HEK293 (cell line): ENCODE data around the gene ZNF641.

Experiments used
- CTCF ChIA-PET: fragments of 350-600 bp; formaldehyde crosslinking; extraction: SDS; loops from one replicate; lab custom pipeline; 2021; ENCODE audit warnings: antibody characterized with exemption; lab: Yijun Ruan, JAX
- POLR2A ChIA-PET: fragments of 300-600 bp; formaldehyde crosslinking; extraction: SDS; loops from one replicate; lab custom pipeline; 2020; ENCODE audit warnings: antibody characterized with exemption, inconsistent platforms; lab: Yijun Ruan, JAX
- H3K27ac ChIP-seq: fragments of 200-500 bp; sonication (Bioruptor generic); 2 replicates; pipeline ENCODE4 v1.5.1; 2014; ENCODE audit warnings: low read depth, low read length, control low read depth, inconsistent platforms; ENCODE audit errors: extremely low read depth
- H3K36me3 ChIP-seq, 2 experiments: fragments of 200-500 bp in 1 of 2; sonication (Bioruptor generic) in 1 of 2; 1 replicate in 1 of 2; 2 replicates in 1 of 2; pipeline ENCODE4 v1.5.1; 2014 to 2017; ENCODE audit warnings: inconsistent platforms in 2 of 2, low read length in 2 of 2; ENCODE audit not compliant: control insufficient read depth in 2 of 2, insufficient read depth in 1 of 2
- H3K4me1 ChIP-seq: fragments of 200-500 bp; sonication (Bioruptor generic); 2 replicates; pipeline ENCODE4 v1.5.1; 2014; ENCODE audit warnings: mild to moderate bottlenecking, low read length, inconsistent platforms; ENCODE audit not compliant: control insufficient read depth, insufficient read depth
- H3K4me3 ChIP-seq: 2 replicates; pipeline ENCODE4 v1.5.1; 2011; ENCODE audit warnings: low read depth, mild to moderate bottlenecking, control low read depth, low read length, moderate library complexity
- H3K9me3 ChIP-seq: fragments of 200-500 bp; sonication (Bioruptor generic); 2 replicates; pipeline ENCODE4 v1.5.1; 2014; ENCODE audit warnings: low read depth, low read length, inconsistent platforms; ENCODE audit not compliant: control insufficient read depth, insufficient read depth
- GLIS1 ChIP-seq: fragments of 450-650 bp; formaldehyde crosslinking; IDR thresholded peaks from 2 replicates; pipeline ENCODE4 v1.5.1; 2016; ENCODE audit warnings: missing biosample characterization, missing genetic modification characterization
- GLIS2 ChIP-seq: fragments of 450-650 bp; formaldehyde crosslinking; IDR thresholded peaks from 2 replicates; pipeline ENCODE4 v1.5.1; 2016; ENCODE audit warnings: missing biosample characterization, missing genetic modification characterization
- KLF8 ChIP-seq: fragments of 450-650 bp; formaldehyde crosslinking; IDR thresholded peaks from 2 replicates; pipeline ENCODE4 v1.5.1; 2016; ENCODE audit warnings: missing biosample characterization, missing genetic modification characterization
- KLF9 ChIP-seq: fragments of 450-650 bp; formaldehyde crosslinking; IDR thresholded peaks from 2 replicates; pipeline ENCODE4 v1.5.1; 2016; ENCODE audit warnings: missing biosample characterization, missing genetic modification characterization, low read depth
- MZF1 ChIP-seq: fragments of 450-650 bp; formaldehyde crosslinking; IDR thresholded peaks from 2 replicates; pipeline ENCODE4 v1.5.1; 2017; ENCODE audit warnings: missing biosample characterization, missing genetic modification characterization, borderline replicate concordance
- PRDM1 ChIP-seq: fragments of 450-650 bp; formaldehyde crosslinking; IDR thresholded peaks from 2 replicates; pipeline ENCODE4; 2016; ENCODE audit warnings: missing biosample characterization, missing genetic modification characterization
- SP2 ChIP-seq: fragments of 450-650 bp; formaldehyde crosslinking; IDR thresholded peaks from 2 replicates; pipeline ENCODE4 v1.5.1; 2016; ENCODE audit warnings: missing biosample characterization, missing genetic modification characterization
- SP3 ChIP-seq: fragments of 450-650 bp; formaldehyde crosslinking; IDR thresholded peaks from 2 replicates; pipeline ENCODE4 v1.5.1; 2016; ENCODE audit warnings: missing biosample characterization, missing genetic modification characterization
- SP7 ChIP-seq: fragments of 450-650 bp; formaldehyde crosslinking; IDR thresholded peaks from 2 replicates; pipeline ENCODE4 v1.5.1; 2016; ENCODE audit warnings: missing biosample characterization, missing genetic modification characterization
- ZBTB21 ChIP-seq: fragments of 450-650 bp; formaldehyde crosslinking; IDR thresholded peaks from 2 replicates; pipeline ENCODE4 v1.5.1; 2017; ENCODE audit warnings: missing biosample characterization, missing genetic modification characterization
- ZBTB48 ChIP-seq: fragments of 450-650 bp; formaldehyde crosslinking; IDR thresholded peaks from 2 replicates; pipeline ENCODE4 v1.5.1; 2016; ENCODE audit warnings: missing biosample characterization, missing genetic modification characterization
- ZIC2 ChIP-seq: fragments of 450-650 bp; formaldehyde crosslinking; IDR thresholded peaks from 2 replicates; pipeline ENCODE4 v1.5.1; 2016; ENCODE audit warnings: missing biosample characterization, missing genetic modification characterization
- ZNF266 ChIP-seq: fragments of 450-650 bp; formaldehyde crosslinking; IDR thresholded peaks from 2 replicates; pipeline ENCODE4 v1.5.1; 2016; ENCODE audit warnings: missing biosample characterization, missing genetic modification characterization, low read depth
- ZNF292 ChIP-seq: fragments of 450-650 bp; formaldehyde crosslinking; IDR thresholded peaks from 2 replicates; pipeline ENCODE4 v1.5.1; 2016; ENCODE audit warnings: low read depth, missing biosample characterization, missing genetic modification characterization, borderline replicate concordance
- ZNF335 ChIP-seq: fragments of 450-650 bp; formaldehyde crosslinking; conservative IDR thresholded peaks from 2 replicates; pipeline ENCODE4 v1.5.1; 2016; ENCODE audit warnings: missing biosample characterization, missing genetic modification characterization
- ZNF394 ChIP-seq: fragments of 450-650 bp; formaldehyde crosslinking; IDR thresholded peaks from 2 replicates; pipeline ENCODE4 v1.5.1; 2016; ENCODE audit warnings: missing biosample characterization, missing genetic modification characterization, mild to moderate bottlenecking, moderate library complexity, borderline replicate concordance
- ZNF423 ChIP-seq: fragments of 450-650 bp; formaldehyde crosslinking; IDR thresholded peaks from 2 replicates; pipeline ENCODE4 v1.5.1; 2016; ENCODE audit warnings: missing biosample characterization, missing genetic modification characterization
- ZNF544 ChIP-seq: fragments of 450-650 bp; formaldehyde crosslinking; IDR thresholded peaks from 2 replicates; pipeline ENCODE4 v1.5.0; 2017; ENCODE audit warnings: missing biosample characterization, missing genetic modification characterization
- ZNF561 ChIP-seq: fragments of 450-650 bp; IDR thresholded peaks from 2 replicates; pipeline ENCODE4 v1.5.1; 2018; ENCODE audit warnings: missing biosample characterization, missing genetic modification characterization, borderline replicate concordance
- ZNF76 ChIP-seq: fragments of 450-650 bp; formaldehyde crosslinking; IDR thresholded peaks from 2 replicates; pipeline ENCODE4; 2016; ENCODE audit warnings: low read depth, missing biosample characterization, missing genetic modification characterization, borderline replicate concordance
- ZSCAN23 ChIP-seq: fragments of 450-650 bp; formaldehyde crosslinking; IDR thresholded peaks from 2 replicates; pipeline ENCODE4 v1.5.1; 2016; ENCODE audit warnings: missing biosample characterization, missing genetic modification characterization
- TF ChIP-seq, protein P1 (sequence below): fragments of 450-650 bp; formaldehyde crosslinking; IDR thresholded peaks from 2 replicates; pipeline ENCODE4 v1.5.1; 2016; ENCODE audit warnings: missing biosample characterization, missing genetic modification characterization
- TF ChIP-seq, protein P2 (sequence below): fragments of 450-650 bp; formaldehyde crosslinking; IDR thresholded peaks from 2 replicates; pipeline ENCODE4 v1.5.1; 2016; ENCODE audit warnings: missing biosample characterization, missing genetic modification characterization
- TF ChIP-seq, protein P3 (sequence below): fragments of 450-650 bp; formaldehyde crosslinking; IDR thresholded peaks from 2 replicates; pipeline ENCODE4 v1.5.1; 2016; ENCODE audit warnings: missing biosample characterization, missing genetic modification characterization
- TF ChIP-seq, protein P4 (sequence below): fragments of 450-650 bp; formaldehyde crosslinking; IDR thresholded peaks from 2 replicates; pipeline ENCODE4 v1.5.0; 2017; ENCODE audit warnings: missing biosample characterization, missing genetic modification characterization, borderline replicate concordance
- TF ChIP-seq, protein P5 (sequence below): fragments of 450-650 bp; formaldehyde crosslinking; optimal IDR thresholded peaks from 2 replicates; pipeline ENCODE3; 2016; ENCODE audit warnings: missing biosample characterization, mild to moderate bottlenecking, missing genetic modification characterization

The ZNF641 gene

DNA sequence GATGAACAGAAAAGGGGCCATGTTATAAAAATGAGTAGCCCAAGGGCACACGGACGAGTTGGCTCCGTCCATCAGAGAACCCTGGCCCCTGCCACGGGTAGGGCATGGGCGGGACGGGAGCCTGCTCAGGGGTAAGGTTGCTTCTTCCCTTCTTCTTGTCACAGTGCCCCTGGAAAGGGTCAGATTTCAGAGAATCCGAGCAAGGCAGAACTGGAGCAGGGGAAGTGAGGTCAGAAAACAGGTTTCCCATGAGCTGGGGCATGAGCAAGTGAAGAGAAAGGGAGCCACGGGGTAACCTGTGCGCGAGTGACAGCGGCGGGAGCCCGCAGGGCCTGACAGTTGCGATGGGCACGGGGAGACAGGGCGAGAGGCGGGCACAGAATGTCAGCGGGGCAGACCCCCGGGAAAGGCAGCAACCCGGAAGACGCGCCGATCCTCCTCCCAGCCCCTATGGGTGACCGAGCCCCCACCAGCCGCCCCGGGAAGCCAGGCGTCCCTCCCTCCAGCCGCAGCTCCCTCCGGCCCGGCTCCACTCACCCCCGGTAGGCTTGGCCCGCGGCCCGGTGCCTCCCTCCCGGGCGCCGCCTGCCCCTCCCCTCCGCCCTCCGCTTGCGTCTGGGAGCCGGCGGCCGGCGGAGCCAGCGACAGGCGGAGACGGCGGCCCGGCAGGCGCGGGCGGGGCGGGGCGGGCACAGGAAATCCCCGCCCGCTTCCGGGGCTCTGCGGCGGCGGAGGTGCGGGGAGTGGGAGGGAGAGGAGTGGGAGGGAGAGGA lies at the start of gene ZNF641:
Gene ZNF641 (minus strand): TSS at position 671 of the 773 bp plus-strand sequence. CDS start 2,829 bp downstream, outside the sequence.
- no peaks in the 10 kb centered on the region for H3K4me1 ChIP-seq
- ChIA-PET CTCF (no interaction called here), POLR2A (interaction anchor here (1.1 kb wide), 1 partner anchor 152 kb away, joined by 3 read pairs; no protein-coding TSS in a partner anchor)
- peaks cover 8 to 24% of the 10 kb centered on the region in 2 experiments for H3K36me3 ChIP-seq
- peak within 1 kb of the TSS; percentile 68; the same call in 1 of the 2 replicates for H3K27ac ChIP-seq
- H3K9me3 ChIP-seq = no peaks in the 10 kb centered on the region
- peak within 1 kb of the TSS; percentile 86 for H3K4me3 ChIP-seq
- TF ChIP-seq ZNF292 (tag by site-specific recombination) (no peak), KLF8 (tag by site-specific recombination) (peak; percentile 35; the same call in 1 of the 2 replicates), SP7 (tag by site-specific recombination) (peak; percentile 43), ZNF335 (peak; percentile 7), ZNF561 (tag by site-specific recombination) (0 out of 2 replicates have a peak, but pooled peaks have one; percentile 65), ZBTB48 (tag by site-specific recombination) (peak; percentile 93), SP3 (peak; percentile 49; the same call in 1 of the 2 replicates), MZF1 (tag by site-specific recombination) (no peak), KLF9 (peak; percentile 23; the same call in 1 of the 2 replicates), PRDM1 (tag by site-specific recombination) (peak; percentile 85), ZBTB21 (tag by site-specific recombination) (peak; percentile 52; the same call in 1 of the 2 replicates), ZNF423 (tag by site-specific recombination) (peak; percentile 94), ZSCAN23 (tag by site-specific recombination) (no peak), ZNF544 (tag by site-specific recombination) (no peak), ZNF76 (tag by site-specific recombination) (peak; percentile 56; the same call in 1 of the 2 replicates), ZNF266 (no peak), SP2 (peak; percentile 57), GLIS2 (peak; percentile 86), ZIC2 (tag by site-specific recombination) (peak; percentile 53), ZNF394 (tag by site-specific recombination) (0 out of 2 replicates have a peak, but pooled peaks have one; percentile 20), GLIS1 (peak; percentile 60)
- TF ChIP-seq, protein P1, sequence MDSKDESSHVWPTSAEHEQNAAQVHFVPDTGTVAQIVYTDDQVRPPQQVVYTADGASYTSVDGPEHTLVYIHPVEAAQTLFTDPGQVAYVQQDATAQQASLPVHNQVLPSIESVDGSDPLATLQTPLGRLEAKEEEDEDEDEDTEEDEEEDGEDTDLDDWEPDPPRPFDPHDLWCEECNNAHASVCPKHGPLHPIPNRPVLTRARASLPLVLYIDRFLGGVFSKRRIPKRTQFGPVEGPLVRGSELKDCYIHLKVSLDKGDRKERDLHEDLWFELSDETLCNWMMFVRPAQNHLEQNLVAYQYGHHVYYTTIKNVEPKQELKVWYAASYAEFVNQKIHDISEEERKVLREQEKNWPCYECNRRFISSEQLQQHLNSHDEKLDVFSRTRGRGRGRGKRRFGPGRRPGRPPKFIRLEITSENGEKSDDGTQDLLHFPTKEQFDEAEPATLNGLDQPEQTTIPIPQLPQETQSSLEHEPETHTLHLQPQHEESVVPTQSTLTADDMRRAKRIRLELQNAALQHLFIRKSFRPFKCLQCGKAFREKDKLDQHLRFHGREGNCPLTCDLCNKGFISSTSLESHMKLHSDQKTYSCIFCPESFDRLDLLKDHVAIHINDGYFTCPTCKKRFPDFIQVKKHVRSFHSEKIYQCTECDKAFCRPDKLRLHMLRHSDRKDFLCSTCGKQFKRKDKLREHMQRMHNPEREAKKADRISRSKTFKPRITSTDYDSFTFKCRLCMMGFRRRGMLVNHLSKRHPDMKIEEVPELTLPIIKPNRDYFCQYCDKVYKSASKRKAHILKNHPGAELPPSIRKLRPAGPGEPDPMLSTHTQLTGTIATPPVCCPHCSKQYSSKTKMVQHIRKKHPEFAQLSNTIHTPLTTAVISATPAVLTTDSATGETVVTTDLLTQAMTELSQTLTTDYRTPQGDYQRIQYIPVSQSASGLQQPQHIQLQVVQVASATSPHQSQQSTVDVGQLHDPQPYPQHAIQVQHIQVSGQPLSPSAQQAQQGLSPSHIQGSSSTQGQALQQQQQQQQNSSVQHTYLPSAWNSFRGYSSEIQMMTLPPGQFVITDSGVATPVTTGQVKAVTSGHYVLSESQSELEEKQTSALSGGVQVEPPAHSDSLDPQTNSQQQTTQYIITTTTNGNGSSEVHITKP = peak; percentile 86
- TF ChIP-seq, protein P2, sequence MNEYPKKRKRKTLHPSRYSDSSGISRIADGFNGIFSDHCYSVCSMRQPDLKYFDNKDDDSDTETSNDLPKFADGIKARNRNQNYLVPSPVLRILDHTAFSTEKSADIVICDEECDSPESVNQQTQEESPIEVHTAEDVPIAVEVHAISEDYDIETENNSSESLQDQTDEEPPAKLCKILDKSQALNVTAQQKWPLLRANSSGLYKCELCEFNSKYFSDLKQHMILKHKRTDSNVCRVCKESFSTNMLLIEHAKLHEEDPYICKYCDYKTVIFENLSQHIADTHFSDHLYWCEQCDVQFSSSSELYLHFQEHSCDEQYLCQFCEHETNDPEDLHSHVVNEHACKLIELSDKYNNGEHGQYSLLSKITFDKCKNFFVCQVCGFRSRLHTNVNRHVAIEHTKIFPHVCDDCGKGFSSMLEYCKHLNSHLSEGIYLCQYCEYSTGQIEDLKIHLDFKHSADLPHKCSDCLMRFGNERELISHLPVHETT = no peak
- TF ChIP-seq, protein P3, sequence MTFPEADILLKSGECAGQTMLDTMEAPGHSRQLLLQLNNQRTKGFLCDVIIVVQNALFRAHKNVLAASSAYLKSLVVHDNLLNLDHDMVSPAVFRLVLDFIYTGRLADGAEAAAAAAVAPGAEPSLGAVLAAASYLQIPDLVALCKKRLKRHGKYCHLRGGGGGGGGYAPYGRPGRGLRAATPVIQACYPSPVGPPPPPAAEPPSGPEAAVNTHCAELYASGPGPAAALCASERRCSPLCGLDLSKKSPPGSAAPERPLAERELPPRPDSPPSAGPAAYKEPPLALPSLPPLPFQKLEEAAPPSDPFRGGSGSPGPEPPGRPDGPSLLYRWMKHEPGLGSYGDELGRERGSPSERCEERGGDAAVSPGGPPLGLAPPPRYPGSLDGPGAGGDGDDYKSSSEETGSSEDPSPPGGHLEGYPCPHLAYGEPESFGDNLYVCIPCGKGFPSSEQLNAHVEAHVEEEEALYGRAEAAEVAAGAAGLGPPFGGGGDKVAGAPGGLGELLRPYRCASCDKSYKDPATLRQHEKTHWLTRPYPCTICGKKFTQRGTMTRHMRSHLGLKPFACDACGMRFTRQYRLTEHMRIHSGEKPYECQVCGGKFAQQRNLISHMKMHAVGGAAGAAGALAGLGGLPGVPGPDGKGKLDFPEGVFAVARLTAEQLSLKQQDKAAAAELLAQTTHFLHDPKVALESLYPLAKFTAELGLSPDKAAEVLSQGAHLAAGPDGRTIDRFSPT (tag by site-specific recombination) = peak; percentile 84
- TF ChIP-seq, protein P4, sequence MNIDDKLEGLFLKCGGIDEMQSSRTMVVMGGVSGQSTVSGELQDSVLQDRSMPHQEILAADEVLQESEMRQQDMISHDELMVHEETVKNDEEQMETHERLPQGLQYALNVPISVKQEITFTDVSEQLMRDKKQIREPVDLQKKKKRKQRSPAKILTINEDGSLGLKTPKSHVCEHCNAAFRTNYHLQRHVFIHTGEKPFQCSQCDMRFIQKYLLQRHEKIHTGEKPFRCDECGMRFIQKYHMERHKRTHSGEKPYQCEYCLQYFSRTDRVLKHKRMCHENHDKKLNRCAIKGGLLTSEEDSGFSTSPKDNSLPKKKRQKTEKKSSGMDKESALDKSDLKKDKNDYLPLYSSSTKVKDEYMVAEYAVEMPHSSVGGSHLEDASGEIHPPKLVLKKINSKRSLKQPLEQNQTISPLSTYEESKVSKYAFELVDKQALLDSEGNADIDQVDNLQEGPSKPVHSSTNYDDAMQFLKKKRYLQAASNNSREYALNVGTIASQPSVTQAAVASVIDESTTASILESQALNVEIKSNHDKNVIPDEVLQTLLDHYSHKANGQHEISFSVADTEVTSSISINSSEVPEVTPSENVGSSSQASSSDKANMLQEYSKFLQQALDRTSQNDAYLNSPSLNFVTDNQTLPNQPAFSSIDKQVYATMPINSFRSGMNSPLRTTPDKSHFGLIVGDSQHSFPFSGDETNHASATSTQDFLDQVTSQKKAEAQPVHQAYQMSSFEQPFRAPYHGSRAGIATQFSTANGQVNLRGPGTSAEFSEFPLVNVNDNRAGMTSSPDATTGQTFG (tag by site-specific recombination) = no peak
- TF ChIP-seq, protein P5, sequence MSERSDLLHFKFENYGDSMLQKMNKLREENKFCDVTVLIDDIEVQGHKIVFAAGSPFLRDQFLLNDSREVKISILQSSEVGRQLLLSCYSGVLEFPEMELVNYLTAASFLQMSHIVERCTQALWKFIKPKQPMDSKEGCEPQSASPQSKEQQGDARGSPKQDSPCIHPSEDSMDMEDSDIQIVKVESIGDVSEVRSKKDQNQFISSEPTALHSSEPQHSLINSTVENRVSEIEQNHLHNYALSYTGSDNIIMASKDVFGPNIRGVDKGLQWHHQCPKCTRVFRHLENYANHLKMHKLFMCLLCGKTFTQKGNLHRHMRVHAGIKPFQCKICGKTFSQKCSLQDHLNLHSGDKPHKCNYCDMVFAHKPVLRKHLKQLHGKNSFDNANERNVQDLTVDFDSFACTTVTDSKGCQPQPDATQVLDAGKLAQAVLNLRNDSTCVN (tag by site-specific recombination) = peak; percentile 76
